GM21825 (cell line): ENCODE measurements around the gene SERPINE2.
A peak's percentile ranks its signal among the peaks of the same experiment; 100 is the strongest.

Experiments used
- ATAC-seq: cut with Tn5 transposase; IDR thresholded peaks from one replicate; pipeline ENCODE4 v1.9.1; 2021; ENCODE audit warnings: mild to moderate bottlenecking, moderate library complexity; ENCODE audit not compliant: unreplicated experiment

The SERPINE2 gene

GRCh38 chr2:224039080-224039769 lies at the start of gene SERPINE2:
SERPINE2 (minus strand) TSS chr2:224039286; CDS start chr2:224001900, 37,386 bp downstream.
- ATAC-seq, result peak; percentile 54

GRCh38 chr2:224086226-224086914 lies 47.3 kb upstream of the SERPINE2 start:
- ATAC-seq, result no peak

GRCh38 chr2:224085811-224086210 lies 46.7 kb upstream of the SERPINE2 start:
- no peak for ATAC-seq

- ATAC-seq, result no peak
Observed at GRCh38 chr2:224085246-224085645, 46.2 kb upstream of the SERPINE2 start.

- no peak for ATAC-seq
Observed at GRCh38 chr2:224084266-224084892, 45.3 kb upstream of the SERPINE2 start.

- no peak for ATAC-seq
Observed at GRCh38 chr2:224083638-224084037, 44.6 kb upstream of the SERPINE2 start.

- no peak for ATAC-seq
Observed at GRCh38 chr2:224078656-224079055, 39.6 kb upstream of the SERPINE2 start.

GRCh38 chr2:224077773-224078507 lies 38.9 kb upstream of the SERPINE2 start:
- no peak for ATAC-seq

GRCh38 chr2:224075588-224075987 lies 36.5 kb upstream of the SERPINE2 start:
- ATAC-seq, result no peak

- ATAC-seq, result no peak
Observed at GRCh38 chr2:224073676-224074075, 34.6 kb upstream of the SERPINE2 start.

GRCh38 chr2:224072541-224073188 lies 33.6 kb upstream of the SERPINE2 start:
- ATAC-seq, result no peak

- ATAC-seq, result no peak
Observed at GRCh38 chr2:224069172-224069571, 30.1 kb upstream of the SERPINE2 start.

GRCh38 chr2:224063298-224063648 lies 24.2 kb upstream of the SERPINE2 start:
- peak; percentile 36 for ATAC-seq

GRCh38 chr2:224062481-224063297 lies 23.6 kb upstream of the SERPINE2 start:
- ATAC-seq, result peak; percentile 79

- ATAC-seq, result no peak
Observed at GRCh38 chr2:224060783-224061482, 21.8 kb upstream of the SERPINE2 start.

GRCh38 chr2:224059178-224059577 lies 20.1 kb upstream of the SERPINE2 start:
- ATAC-seq, result no peak

- no peak for ATAC-seq
Observed at GRCh38 chr2:224058048-224058775, 19.1 kb upstream of the SERPINE2 start.

- ATAC-seq, result no peak
Observed at GRCh38 chr2:224056889-224057288, 17.8 kb upstream of the SERPINE2 start.

GRCh38 chr2:224055101-224055500 lies 16.0 kb upstream of the SERPINE2 start:
- ATAC-seq, result no peak
